Measurements from ENCODE around the gene DRG2. TPM values are rescaled to one million over a fixed set of nuclear protein-coding genes. Genes with fewer than 3 reads are reported as not detected.

Gene DRG2
- total and polyA plus RNA-seq, 2 of the 4 experiments (the other 2 are of a cell fraction): 43.6 to 45.1 TPM

- no peak overlapping the region for H2BK120ac ChIP-seq (ENCODE audit: low read depth, low read length)
- H3K79me1 ChIP-seq (ENCODE audit: low read depth in 1 of 2, low read length in 2 of 2): no peaks in the 10 kb centered on the region
- DNase-seq (peak; percentile 38), ATAC-seq (ENCODE audit: low read depth) (peak; percentile 43)
- H2BK15ac ChIP-seq (ENCODE audit: low read depth, low read length): no peak overlapping the region
- H3K4me1 ChIP-seq (ENCODE audit: control insufficient read depth, insufficient read depth, low read length): peaks cover 2% of the 10 kb centered on the region; the same call in 1 of the 2 replicates
- no peak overlapping the region for H3K27ac ChIP-seq (ENCODE audit: insufficient read depth, low read length)
- H3K36me3 ChIP-seq (ENCODE audit: control insufficient read depth, insufficient read depth, low read length): no peaks in the 10 kb centered on the region
- no peak overlapping the region for H3K4ac ChIP-seq (ENCODE audit: low read depth, low read length)
- no peak overlapping the region for H3K14ac ChIP-seq (replicated peaks; ENCODE audit: low read depth, low read length)
- no peak overlapping the region for H2AK5ac ChIP-seq (ENCODE audit: low read depth, low read length)
- CTCF ChIA-PET: interaction anchor here (1.1 kb wide), 1 partner anchor 52 kb away, joined by 3 read pairs; no protein-coding TSS in a partner anchor
- H4K20me1 ChIP-seq (ENCODE audit: insufficient read depth, low read length): no peaks in the 10 kb centered on the region
- H3K18ac ChIP-seq (ENCODE audit: low read depth, low read length): no peak overlapping the region
- no peak overlapping the region for H3K4me2 ChIP-seq (ENCODE audit: low read depth, low read length)
- no TSS peak for BruUV-seq (replicated peaks)
- H4K91ac ChIP-seq (ENCODE audit: insufficient read depth, low read depth, low read length): no peak overlapping the region
- peaks cover 4% of the 10 kb centered on the region; the same call in 1 of the 2 replicates for H3K9me1 ChIP-seq (ENCODE audit: insufficient read depth, low read length)
- H2AK9ac ChIP-seq (replicated peaks; ENCODE audit: low read depth, low read length, poor library complexity): no peak overlapping the region
- dilution Hi-C loops (cut with HindIII; ENCODE audit: low sequenced_read_pairs, unreplicated experiment): no loop called here
- H3K27me3 ChIP-seq (ENCODE audit: control insufficient read depth, insufficient read depth, low read length): peaks cover 7% of the 10 kb centered on the region; the same call in 1 of the 2 replicates
- no peak overlapping the region for H3K23ac ChIP-seq (ENCODE audit: low read depth, low read length)
- 89% methylated on average over 17 of the region's 33 CpGs; no CpG with 5 or more reads in 1 of the 2 experiments for WGBS, 2 experiments (ENCODE audit: extremely low coverage in 2 of 2, insufficient read length in 1 of 2)
- H3K56ac ChIP-seq (ENCODE audit: extremely low read depth, insufficient read depth, low read length): no peak overlapping the region
- intact Hi-C loops (cut with micrococcal nuclease): no loop called here
- no peak overlapping the region for H4K8ac ChIP-seq (ENCODE audit: low read depth in 2 of 2, low read length in 2 of 2)
- H3K9me3 ChIP-seq (ENCODE audit: control insufficient read depth, insufficient read depth, low read length): peaks cover 9% of the 10 kb centered on the region
- H4K5ac ChIP-seq (ENCODE audit: low read depth, low read length): no peak overlapping the region
- POLR2A ChIA-PET (ENCODE audit: unreplicated experiment): no interaction called here
- H2BK5ac ChIP-seq (ENCODE audit: low read depth, low read length, poor library complexity, severe bottlenecking): no peak overlapping the region
- H2BK20ac ChIP-seq (ENCODE audit: low read depth, low read length): no peak overlapping the region
- H3K9ac ChIP-seq (ENCODE audit: low read depth, low read length): no peak overlapping the region
- in situ Hi-C loops (cut with MboI; ENCODE audit: low sequenced_read_pairs): no loop called here
- no peak overlapping the region for H2AFZ ChIP-seq (replicated peaks; ENCODE audit: low read length, poor library complexity)
- no peak overlapping the region for H3K4me3 ChIP-seq (ENCODE audit: insufficient read depth, low read depth, low read length)
- TF ChIP-seq SMC3 (IDR thresholded peaks at IDR 0.05; ENCODE audit: low read depth, low read length) (no peak), CTCF (conservative IDR thresholded peaks at IDR 0.05; ENCODE audit: low read depth, low read length) (no peak), CHD1 (IDR thresholded peaks at IDR 0.05; ENCODE audit: low read depth, low read length) (no peak), POLR2A (IDR thresholded peaks at IDR 0.05; ENCODE audit: low read depth, low read length) (no peak), USF2 (IDR thresholded peaks at IDR 0.05; ENCODE audit: low read depth, low read length) (no peak), RAD21 (IDR thresholded peaks at IDR 0.05; ENCODE audit: low read length) (no peak), RFX5 (IDR thresholded peaks at IDR 0.05; ENCODE audit: low read depth, low read length) (no peak), MAZ (IDR thresholded peaks at IDR 0.05; ENCODE audit: borderline replicate concordance, low read depth, low read length) (no peak), RCOR1 (IDR thresholded peaks at IDR 0.05; ENCODE audit: insufficient replicate concordance, low read length) (no peak), FOS (IDR thresholded peaks at IDR 0.05; ENCODE audit: low read depth, low read length) (no peak), MXI1 (IDR thresholded peaks at IDR 0.05; ENCODE audit: borderline replicate concordance, low read depth, low read length) (no peak), MAFK (IDR thresholded peaks at IDR 0.05; ENCODE audit: low read depth, low read length) (no peak), NFE2L2 (IDR thresholded peaks at IDR 0.05; ENCODE audit: low read depth, low read length) (no peak), CEBPB (IDR thresholded peaks at IDR 0.05; ENCODE audit: low read depth, low read length) (no peak)
These were observed 30.5 kb downstream of the DRG2 start for GRCh38 chr17:18117982-18118975.

Data from IMR-90 (cell line).